Measurements from ENCODE around the gene TTLL6.

- TF ChIP-seq, protein P1, sequence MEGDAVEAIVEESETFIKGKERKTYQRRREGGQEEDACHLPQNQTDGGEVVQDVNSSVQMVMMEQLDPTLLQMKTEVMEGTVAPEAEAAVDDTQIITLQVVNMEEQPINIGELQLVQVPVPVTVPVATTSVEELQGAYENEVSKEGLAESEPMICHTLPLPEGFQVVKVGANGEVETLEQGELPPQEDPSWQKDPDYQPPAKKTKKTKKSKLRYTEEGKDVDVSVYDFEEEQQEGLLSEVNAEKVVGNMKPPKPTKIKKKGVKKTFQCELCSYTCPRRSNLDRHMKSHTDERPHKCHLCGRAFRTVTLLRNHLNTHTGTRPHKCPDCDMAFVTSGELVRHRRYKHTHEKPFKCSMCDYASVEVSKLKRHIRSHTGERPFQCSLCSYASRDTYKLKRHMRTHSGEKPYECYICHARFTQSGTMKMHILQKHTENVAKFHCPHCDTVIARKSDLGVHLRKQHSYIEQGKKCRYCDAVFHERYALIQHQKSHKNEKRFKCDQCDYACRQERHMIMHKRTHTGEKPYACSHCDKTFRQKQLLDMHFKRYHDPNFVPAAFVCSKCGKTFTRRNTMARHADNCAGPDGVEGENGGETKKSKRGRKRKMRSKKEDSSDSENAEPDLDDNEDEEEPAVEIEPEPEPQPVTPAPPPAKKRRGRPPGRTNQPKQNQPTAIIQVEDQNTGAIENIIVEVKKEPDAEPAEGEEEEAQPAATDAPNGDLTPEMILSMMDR (IDR thresholded peaks at IDR 0.05; ENCODE audit: low read depth, low read length) = no peak
- no peak for TF ChIP-seq EZH2phosphoT487 (IDR thresholded peaks at IDR 0.05; ENCODE audit: low read depth)
Observed at GRCh38 chr17:48729335-48730239, 87.4 kb downstream of the TTLL6 start.

All from OCI-LY3 (cell line).